Peyer's patch (tissue), 4 donors: Measurements from ENCODE around the gene SKIC8. TPM values are rescaled to one million over a fixed set of nuclear protein-coding genes. Genes with fewer than 3 reads are reported as not detected.
A peak's percentile ranks its signal among the peaks of the same experiment; 100 is the strongest.

Source experiments
- DNase-seq, 3 donors: peaks; one replicate each; pipeline ENCODE4 v3.0.0-alpha.2; 2017 to 2019
- H3K27ac ChIP-seq, 4 donors: fragments of 200-600 bp; sonication (generic); one replicate each; pipeline ENCODE4 v1.5.1; 2016 to 2019
- H3K27me3 ChIP-seq, 2 donors: fragments of 200-600 bp; sonication (generic); one replicate each; pipeline ENCODE4 v1.5.1; 2019
- H3K36me3 ChIP-seq, 3 donors: fragments of 200-600 bp; sonication (generic); one replicate each; pipeline ENCODE4 v1.5.1; 2016 to 2019
- H3K4me1 ChIP-seq, 4 donors: fragments of 200-600 bp; sonication (generic); one replicate each; pipeline ENCODE4 v1.5.1; 2016 to 2019
- H3K4me3 ChIP-seq, 4 donors: fragments of 200-600 bp; sonication (generic); 1 replicate in 3 of 4; 2 replicates in 1 of 4; pipeline ENCODE4 v1.5.1; 2016 to 2019; ENCODE audit warnings: mild to moderate bottlenecking in 1 of 4
- H3K9me3 ChIP-seq, 4 donors: fragments of 200-600 bp; sonication (generic); one replicate each; pipeline ENCODE4 v1.5.1; 2016 to 2019; ENCODE audit warnings: mild to moderate bottlenecking in 1 of 4
- POLR2A ChIP-seq, 2 donors: fragments of 450-650 bp; IDR thresholded peaks; one replicate each; pipeline ENCODE4 v1.5.1; 2017; ENCODE audit warnings: antibody characterized with exemption in 2 of 2, mild to moderate bottlenecking in 2 of 2, moderate library complexity in 2 of 2
- total RNA-seq, 4 donors: library from RNA; depleted of rRNA; stranded (reverse); fragments of >200 nt; gene quantifications; one replicate each; pipeline ENCODE4 v1.1.0, GENCODE V29; 2016
- TF ChIP-seq, protein P1 (sequence below), 6 experiments: fragments of 450-650 bp in 4 of 6; fragments of 200-600 bp in 2 of 6; sonication (generic) in 1 of 6; IDR thresholded peaks; one replicate each; pipeline ENCODE4 v1.5.1; 2017 to 2019; ENCODE audit warnings: antibody characterized with exemption in 6 of 6, mild to moderate bottlenecking in 3 of 6, moderate library complexity in 1 of 6

SKIC8 gene
- total RNA-seq, 4 donors from 2014 or later: 23.7 to 46.2 (median 43.7) TPM

DNA sequence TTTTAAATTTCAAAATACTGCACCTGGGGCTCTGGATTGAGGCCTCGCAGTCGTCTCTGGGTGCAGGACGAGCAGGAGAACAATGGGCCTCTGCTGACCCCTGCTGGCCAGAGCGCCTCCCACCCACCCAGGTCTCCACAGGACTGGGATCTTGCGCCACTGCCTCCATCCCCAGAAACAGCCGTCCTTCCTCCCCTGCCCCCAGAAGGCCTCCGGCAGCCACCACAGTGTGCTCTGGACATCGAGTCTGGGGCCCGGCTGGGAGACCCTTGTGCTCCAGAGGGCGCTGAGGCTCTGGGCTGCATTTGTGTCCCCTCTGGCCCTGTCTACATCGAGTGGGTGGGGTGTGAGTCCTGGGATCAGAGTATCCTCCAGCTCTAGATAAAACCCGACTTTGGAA lies 58.4 kb downstream of the SKIC8 start:
- peak; percentile 75 to 94 (median 93) for DNase-seq
- no peak overlapping the region for H3K27ac ChIP-seq
- no peak overlapping the region for H3K4me3 ChIP-seq
- H3K9me3 ChIP-seq: no peaks in the 10 kb centered on the region
- no peaks in the 10 kb centered on the region for H3K27me3 ChIP-seq
- TF ChIP-seq, protein P1, sequence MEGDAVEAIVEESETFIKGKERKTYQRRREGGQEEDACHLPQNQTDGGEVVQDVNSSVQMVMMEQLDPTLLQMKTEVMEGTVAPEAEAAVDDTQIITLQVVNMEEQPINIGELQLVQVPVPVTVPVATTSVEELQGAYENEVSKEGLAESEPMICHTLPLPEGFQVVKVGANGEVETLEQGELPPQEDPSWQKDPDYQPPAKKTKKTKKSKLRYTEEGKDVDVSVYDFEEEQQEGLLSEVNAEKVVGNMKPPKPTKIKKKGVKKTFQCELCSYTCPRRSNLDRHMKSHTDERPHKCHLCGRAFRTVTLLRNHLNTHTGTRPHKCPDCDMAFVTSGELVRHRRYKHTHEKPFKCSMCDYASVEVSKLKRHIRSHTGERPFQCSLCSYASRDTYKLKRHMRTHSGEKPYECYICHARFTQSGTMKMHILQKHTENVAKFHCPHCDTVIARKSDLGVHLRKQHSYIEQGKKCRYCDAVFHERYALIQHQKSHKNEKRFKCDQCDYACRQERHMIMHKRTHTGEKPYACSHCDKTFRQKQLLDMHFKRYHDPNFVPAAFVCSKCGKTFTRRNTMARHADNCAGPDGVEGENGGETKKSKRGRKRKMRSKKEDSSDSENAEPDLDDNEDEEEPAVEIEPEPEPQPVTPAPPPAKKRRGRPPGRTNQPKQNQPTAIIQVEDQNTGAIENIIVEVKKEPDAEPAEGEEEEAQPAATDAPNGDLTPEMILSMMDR (IDR thresholded peaks at IDR 0.05): peak; percentile 72 to 89 (median 84)
- no peak for TF ChIP-seq POLR2A (IDR thresholded peaks at IDR 0.05)
- H3K4me1 ChIP-seq: peaks cover 0 to 27% (median 4%) of the 10 kb centered on the region in 4 donors
- no peaks in the 10 kb centered on the region for H3K36me3 ChIP-seq

- Histone ChIP-seq H3K4me3 (no peak overlapping the region), H3K27me3 (no peaks in the 10 kb centered on the region), H3K4me1 (peaks cover 0 to 27% (median 4%) of the 10 kb centered on the region in 4 donors), H3K9me3 (no peaks in the 10 kb centered on the region), H3K27ac (no peak overlapping the region), H3K36me3 (no peaks in the 10 kb centered on the region)
- TF ChIP-seq POLR2A (IDR thresholded peaks at IDR 0.05): no peak
- TF ChIP-seq, protein P1 (IDR thresholded peaks at IDR 0.05): no peak
- no peak for DNase-seq
Measured at GRCh38 chr15:78239811-78240210, 59.6 kb downstream of the SKIC8 start.

DNA sequence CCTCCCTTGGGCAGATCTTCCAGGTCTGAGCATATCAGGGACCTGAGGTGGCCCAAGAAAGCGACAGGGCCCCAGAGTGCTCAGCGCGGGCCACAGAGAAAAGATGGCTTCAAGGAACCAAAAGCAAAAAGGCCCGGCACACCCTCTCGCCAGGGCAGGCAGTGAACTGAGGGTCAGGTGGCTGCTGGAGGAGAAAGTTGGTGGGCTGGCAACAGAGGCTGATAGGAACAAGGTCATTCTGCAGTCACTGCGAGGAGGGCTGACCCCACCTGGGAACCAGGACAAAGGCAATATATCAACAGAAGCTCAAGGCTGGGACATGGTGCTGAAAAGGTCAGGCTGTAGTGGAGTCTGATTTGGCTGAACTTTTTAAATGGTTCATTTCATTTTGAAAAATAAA lies 62.3 kb downstream of the SKIC8 start:
- Histone ChIP-seq H3K27me3 (no peaks in the 10 kb centered on the region), H3K9me3 (no peaks in the 10 kb centered on the region), H3K4me1 (peaks cover 0 to 9% (median 4%) of the 10 kb centered on the region in 4 donors), H3K27ac (no peak overlapping the region), H3K36me3 (no peaks in the 10 kb centered on the region), H3K4me3 (no peak overlapping the region)
- peak in 1 of 3 donors; percentile 25 for DNase-seq
- TF ChIP-seq POLR2A (IDR thresholded peaks at IDR 0.05): no peak
- TF ChIP-seq, protein P1 (IDR thresholded peaks at IDR 0.05): no peak

DNA sequence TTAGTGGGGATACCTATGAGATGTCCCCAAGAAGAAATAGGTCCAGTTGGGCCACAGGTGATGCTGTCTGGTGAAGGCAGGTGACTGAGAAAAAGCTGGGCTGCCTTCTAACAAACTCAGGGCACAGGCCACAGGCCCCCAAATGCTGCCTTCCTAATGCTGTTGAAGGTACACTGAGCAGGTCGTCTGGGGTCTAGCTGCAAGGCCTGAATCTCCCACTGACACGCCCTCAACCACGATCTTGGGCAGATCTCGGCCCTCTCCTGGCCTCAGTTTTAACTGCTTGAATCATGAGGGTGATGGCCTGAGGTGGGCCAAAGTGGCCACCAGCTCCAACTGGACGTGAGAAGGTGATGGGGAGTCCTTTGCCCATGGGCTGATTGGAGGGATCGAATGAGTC lies 62.9 kb downstream of the SKIC8 start:
- no peaks in the 10 kb centered on the region for H3K36me3 ChIP-seq

GRCh38 chr15:78234515-78235040 lies 64.8 kb downstream of the SKIC8 start, which contains the start of gene ACSBG1:
Gene ACSBG1 (minus strand): TSS chr15:78234565. CDS start chr15:78234501, 64 bp downstream.
- TF ChIP-seq, protein P1 (IDR thresholded peaks at IDR 0.05): no peak
- no peak for TF ChIP-seq POLR2A (IDR thresholded peaks at IDR 0.05)
- Histone ChIP-seq H3K4me1 (peaks cover 0 to 4% (median 2%) of the 10 kb centered on the region in 4 donors), H3K27ac (no peak within 1 kb of the TSS), H3K27me3 (no peaks in the 10 kb centered on the region), H3K36me3 (no peaks in the 10 kb centered on the region), H3K4me3 (no peak within 1 kb of the TSS), H3K9me3 (no peaks in the 10 kb centered on the region)
- peak in 1 of 3 donors; percentile 31 for DNase-seq

More for the DNA sequence above, 62.9 kb downstream of the SKIC8 start:
- no peaks in the 10 kb centered on the region for H3K27me3 ChIP-seq
- H3K27ac ChIP-seq: no peak overlapping the region
- H3K9me3 ChIP-seq: no peaks in the 10 kb centered on the region
- no peak overlapping the region for H3K4me3 ChIP-seq
- H3K4me1 ChIP-seq: peaks cover 0 to 9% (median 4%) of the 10 kb centered on the region in 4 donors
- peak in 1 of 3 donors; percentile 34 for DNase-seq
- no peak for TF ChIP-seq POLR2A (IDR thresholded peaks at IDR 0.05)
- TF ChIP-seq, protein P1 (IDR thresholded peaks at IDR 0.05): no peak
